OCI-LY7 (cell line): Measurements from ENCODE around the gene KCNK15. TPM values are rescaled to one million over a fixed set of nuclear protein-coding genes. Genes with fewer than 3 reads are reported as not detected.

Source experiments
- BruUV-seq: library from RNA; stranded (reverse); fragments of 400-500 nt; replicated peaks from 2 replicates; lab custom pipeline; 2021; lab: Mats Ljungman, UMichigan
- CTCF ChIA-PET: fragments of 300-600 bp; sonication (Branson Sonifier 250); formaldehyde crosslinking; loops from one replicate; lab custom pipeline; 2022; ENCODE audit warnings: antibody characterized with exemption; ENCODE audit not compliant: unreplicated experiment; lab: Charles Lee
- POLR2A ChIA-PET: fragments of 300-600 bp; sonication (Branson Sonifier 250); formaldehyde crosslinking; loops from one replicate; lab custom pipeline; 2022; ENCODE audit warnings: antibody characterized with exemption; lab: Charles Lee
- DNase-seq: peaks from one replicate; pipeline ENCODE4 v3.0.0-alpha.2; 2015; ENCODE audit warnings: low spot score
- H2AFZ ChIP-seq: fragments of 200-600 bp; sonication (generic), shearing (Covaris generic); 2 replicates; pipeline ENCODE4 v1.6.1; 2014; ENCODE audit warnings: mild to moderate bottlenecking, antibody characterized with exemption, low read length, moderate library complexity
- H3K27ac ChIP-seq: fragments of 200-600 bp; sonication (generic); 2 replicates; pipeline ENCODE4 v1.5.1; 2014; ENCODE audit warnings: mixed run types, low read depth, mild to moderate bottlenecking, moderate library complexity, low read length, inconsistent platforms; ENCODE audit not compliant: poor library complexity, severe bottlenecking
- H3K36me3 ChIP-seq: fragments of 200-600 bp; sonication (generic); 2 replicates; pipeline ENCODE4 v1.6.1; 2014; ENCODE audit warnings: mild to moderate bottlenecking, antibody characterized with exemption, low read length, moderate library complexity, mixed read lengths; ENCODE audit not compliant: insufficient read depth
- H3K4me1 ChIP-seq: fragments of 200-600 bp; sonication (generic); 2 replicates; pipeline ENCODE4 v1.5.1; 2014; ENCODE audit warnings: mild to moderate bottlenecking, low read length; ENCODE audit not compliant: insufficient read depth, poor library complexity, severe bottlenecking
- H3K4me2 ChIP-seq: fragments of 200-600 bp; sonication (generic); 2 replicates; pipeline ENCODE4 v1.6.1; 2014; ENCODE audit warnings: mild to moderate bottlenecking, low read length
- H3K4me3 ChIP-seq: fragments of 200-600 bp; sonication (generic); 2 replicates; pipeline ENCODE4 v1.5.1; 2014; ENCODE audit warnings: mild to moderate bottlenecking, low read depth, low read length; ENCODE audit not compliant: poor library complexity, severe bottlenecking
- H3K79me2 ChIP-seq: fragments of 200-600 bp; sonication (generic); 2 replicates; pipeline ENCODE4 v1.6.1; 2016; ENCODE audit warnings: low read depth, mild to moderate bottlenecking, low read length, moderate library complexity, mixed read lengths; ENCODE audit not compliant: insufficient read depth
- H3K9me2 ChIP-seq: fragments of 200-600 bp; sonication (generic); 2 replicates; pipeline ENCODE4 v1.6.1; 2016; ENCODE audit warnings: mild to moderate bottlenecking, low read length, mixed read lengths; ENCODE audit not compliant: insufficient read depth
- H3K9me3 ChIP-seq: fragments of 200-600 bp; sonication (generic); 2 replicates; pipeline ENCODE4 v1.6.1; 2014; ENCODE audit warnings: mild to moderate bottlenecking, mixed run types, low read length, mixed read lengths
- H4K20me1 ChIP-seq: fragments of 200-600 bp; sonication (generic); 2 replicates; pipeline ENCODE4 v1.6.1; 2014; ENCODE audit warnings: mild to moderate bottlenecking, antibody characterized with exemption, low read length, moderate library complexity, mixed read lengths; ENCODE audit not compliant: insufficient read depth
- EZH2phosphoT487 ChIP-seq: fragments of 200-600 bp; sonication (generic); IDR thresholded peaks from 2 replicates; pipeline ENCODE4 v1.6.1; 2018; ENCODE audit warnings: low read depth, borderline replicate concordance, mild to moderate bottlenecking, mixed run types, antibody characterized with exemption, low read length, moderate library complexity, mixed read lengths
- intact Hi-C: fragments of 100-400 bp; cut with micrococcal nuclease; formaldehyde crosslinking; loops from one replicate; pipeline ENCODE4 v1.10.0; 2022; ENCODE audit not compliant: unreplicated experiment
- total RNA-seq, 2 experiments: library from RNA; depleted of rRNA in 1 of 2; stranded (reverse); fragments of >200 nt in 1 of 2; shearing (Covaris generic) in 1 of 2; gene quantifications; 2 replicates each; pipeline ENCODE4 v1.2.3, GENCODE V29; 2014 to 2022
- TF ChIP-seq, protein P1 (sequence below): fragments of 200-600 bp; sonication (generic); conservative IDR thresholded peaks from 2 replicates; pipeline ENCODE4 v1.5.1; 2014; ENCODE audit warnings: mild to moderate bottlenecking, antibody characterized with exemption, low read length, moderate library complexity, mixed read lengths

Gene KCNK15
- total RNA-seq, 2 experiments from 2014 or later, result not detected

DNA sequence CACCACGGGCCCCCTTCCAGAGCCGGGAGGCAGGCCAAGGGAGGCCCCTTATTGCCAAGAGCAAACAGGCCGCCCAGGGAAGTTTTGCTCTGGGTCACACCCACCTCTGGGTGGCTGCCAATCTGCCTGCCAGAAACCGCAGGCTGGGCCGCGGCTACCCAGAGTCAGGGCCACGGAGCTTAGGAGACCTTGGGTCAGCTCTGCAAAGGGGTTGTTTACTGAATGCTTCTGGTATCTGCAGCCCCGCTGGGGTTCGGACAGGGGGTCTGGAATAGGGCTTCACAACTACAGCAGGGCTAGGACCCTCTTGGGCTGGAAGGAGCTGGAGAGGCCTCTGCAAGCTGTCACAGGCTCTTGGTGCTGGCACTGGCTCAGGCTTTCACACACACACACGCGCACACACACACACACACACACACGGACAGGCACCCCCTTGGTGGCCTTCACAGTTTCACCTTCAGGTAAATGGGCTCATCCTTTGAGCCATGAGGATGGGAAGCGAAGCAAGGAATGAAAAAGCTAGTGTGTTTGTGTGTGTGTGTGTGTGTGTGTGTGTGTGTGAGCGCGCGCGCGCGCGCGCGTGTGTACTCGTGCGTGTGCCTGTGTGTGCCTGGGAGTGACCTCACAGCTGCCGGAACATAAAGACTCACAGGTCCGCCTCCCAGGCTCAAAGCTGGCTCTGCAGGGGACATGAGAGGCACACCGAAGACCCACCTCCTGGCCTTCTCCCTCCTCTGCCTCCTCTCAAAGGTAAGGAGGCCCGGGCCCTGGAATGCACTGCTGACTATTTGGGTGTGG lies 30.8 kb upstream of the KCNK15 start, which contains the start of gene CCN5:
CCN5 (plus strand) TSS at position 669 of the 798 bp plus-strand sequence; CDS start at position 691, 22 bp downstream.
- no peak for TF ChIP-seq EZH2phosphoT487
- TF ChIP-seq, protein P1, sequence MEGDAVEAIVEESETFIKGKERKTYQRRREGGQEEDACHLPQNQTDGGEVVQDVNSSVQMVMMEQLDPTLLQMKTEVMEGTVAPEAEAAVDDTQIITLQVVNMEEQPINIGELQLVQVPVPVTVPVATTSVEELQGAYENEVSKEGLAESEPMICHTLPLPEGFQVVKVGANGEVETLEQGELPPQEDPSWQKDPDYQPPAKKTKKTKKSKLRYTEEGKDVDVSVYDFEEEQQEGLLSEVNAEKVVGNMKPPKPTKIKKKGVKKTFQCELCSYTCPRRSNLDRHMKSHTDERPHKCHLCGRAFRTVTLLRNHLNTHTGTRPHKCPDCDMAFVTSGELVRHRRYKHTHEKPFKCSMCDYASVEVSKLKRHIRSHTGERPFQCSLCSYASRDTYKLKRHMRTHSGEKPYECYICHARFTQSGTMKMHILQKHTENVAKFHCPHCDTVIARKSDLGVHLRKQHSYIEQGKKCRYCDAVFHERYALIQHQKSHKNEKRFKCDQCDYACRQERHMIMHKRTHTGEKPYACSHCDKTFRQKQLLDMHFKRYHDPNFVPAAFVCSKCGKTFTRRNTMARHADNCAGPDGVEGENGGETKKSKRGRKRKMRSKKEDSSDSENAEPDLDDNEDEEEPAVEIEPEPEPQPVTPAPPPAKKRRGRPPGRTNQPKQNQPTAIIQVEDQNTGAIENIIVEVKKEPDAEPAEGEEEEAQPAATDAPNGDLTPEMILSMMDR, result no peak
- Histone ChIP-seq H3K9me3 (no peaks in the 10 kb centered on the region), H3K4me2 (no peak within 1 kb of the TSS), H3K79me2 (no peaks in the 10 kb centered on the region), H3K4me1 (no peaks in the 10 kb centered on the region), H3K4me3 (no peak within 1 kb of the TSS), H2AFZ (no peak within 1 kb of the TSS), H3K9me2 (no peaks in the 10 kb centered on the region), H4K20me1 (no peaks in the 10 kb centered on the region), H3K36me3 (no peaks in the 10 kb centered on the region), H3K27ac (no peak within 1 kb of the TSS)
- intact Hi-C loops, result no loop called here
- BruUV-seq, result no TSS peak
- ChIA-PET POLR2A (interaction anchor here (0.6 kb wide), 2 partner anchors 47 to 131 kb away, joined by 3 read pairs; no protein-coding TSS in a partner anchor), CTCF (no interaction called here)
- DNase-seq, result no peak

DNA sequence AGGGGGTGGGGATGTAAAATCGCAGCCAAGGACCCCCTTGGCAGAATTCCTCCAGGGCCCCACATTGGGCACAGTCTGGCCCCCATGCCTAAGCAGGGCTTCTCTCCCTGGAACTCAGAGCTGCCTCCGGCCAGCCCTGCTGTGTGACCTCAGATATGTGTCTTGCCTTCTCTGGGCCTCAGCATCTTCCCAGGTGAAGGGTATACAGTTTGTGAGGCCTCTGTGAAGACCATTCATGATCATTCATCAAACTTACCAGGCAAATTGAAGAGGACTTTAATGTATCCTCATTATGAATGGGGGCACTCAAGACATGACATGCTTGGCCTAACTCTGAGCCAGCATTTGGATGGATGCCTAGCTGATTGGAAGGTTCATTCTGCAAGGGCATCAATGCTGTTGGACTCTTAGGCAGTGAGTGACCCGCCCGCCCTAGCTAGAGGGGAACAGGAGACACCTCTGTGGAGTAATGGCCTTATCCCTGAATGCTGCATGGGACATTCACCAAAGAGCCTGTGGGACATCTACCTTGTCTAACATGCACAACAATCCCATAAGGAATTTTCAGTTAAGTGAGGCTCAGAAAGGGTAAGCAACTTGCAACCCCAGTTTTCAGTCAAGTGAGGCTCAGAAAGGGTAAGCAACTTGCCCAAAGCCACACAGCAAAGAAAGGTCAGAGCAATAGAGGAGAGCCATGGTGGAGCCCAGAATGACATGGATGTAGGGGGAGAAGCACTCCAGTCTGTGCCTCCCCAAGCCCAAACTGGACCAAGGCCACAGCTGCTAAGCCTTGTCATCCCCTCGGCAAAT lies 30.0 kb upstream of the KCNK15 start:
- H3K4me1 ChIP-seq, result no peaks in the 10 kb centered on the region
- no peaks in the 10 kb centered on the region for H3K9me3 ChIP-seq
- H3K9me2 ChIP-seq, result no peaks in the 10 kb centered on the region
- no peak for DNase-seq
- no peak overlapping the region for H2AFZ ChIP-seq
- intact Hi-C loops, result no loop called here
- no peak overlapping the region for H3K27ac ChIP-seq
- no peaks in the 10 kb centered on the region for H4K20me1 ChIP-seq
- POLR2A ChIA-PET, result no interaction called here
- CTCF ChIA-PET, result no interaction called here
- H3K36me3 ChIP-seq, result no peaks in the 10 kb centered on the region
- H3K4me2 ChIP-seq, result no peak overlapping the region
- H3K4me3 ChIP-seq, result no peak overlapping the region
- BruUV-seq, result no TSS peak
- no peaks in the 10 kb centered on the region for H3K79me2 ChIP-seq
- TF ChIP-seq, protein P1, result no peak
- no peak for TF ChIP-seq EZH2phosphoT487
